Measurements from ENCODE around the gene ZFP1. TPM values are rescaled to one million over a fixed set of nuclear protein-coding genes. Genes with fewer than 3 reads are reported as not detected.

ZFP1 gene
- total and polyA plus RNA-seq, 2 of the 4 experiments (the other 2 are of a cell fraction), result 3.8 to 16.0 TPM

- Histone ChIP-seq H2BK20ac (ENCODE audit: low read depth, low read length) (no peak overlapping the region), H3K9ac (ENCODE audit: low read depth, low read length) (no peak overlapping the region), H3K14ac (replicated peaks; ENCODE audit: low read depth, low read length) (no peak overlapping the region), H3K4me1 (ENCODE audit: control insufficient read depth, insufficient read depth, low read length) (no peaks in the 10 kb centered on the region), H4K91ac (ENCODE audit: insufficient read depth, low read depth, low read length) (no peak overlapping the region), H3K23ac (ENCODE audit: low read depth, low read length) (no peak overlapping the region), H3K36me3 (ENCODE audit: control insufficient read depth, insufficient read depth, low read length) (no peaks in the 10 kb centered on the region), H2AK9ac (replicated peaks; ENCODE audit: low read depth, low read length, poor library complexity) (no peak overlapping the region), H2BK15ac (ENCODE audit: low read depth, low read length) (no peak overlapping the region), H3K4ac (ENCODE audit: low read depth, low read length) (no peak overlapping the region), H3K9me3 (ENCODE audit: control insufficient read depth, insufficient read depth, low read length) (peaks cover 4% of the 10 kb centered on the region), H3K4me3 (ENCODE audit: insufficient read depth, low read depth, low read length) (no peak overlapping the region), H3K79me1 (ENCODE audit: low read depth in 1 of 2, low read length in 2 of 2) (no peaks in the 10 kb centered on the region), H3K18ac (ENCODE audit: low read depth, low read length) (no peak overlapping the region), H2BK5ac (ENCODE audit: low read depth, low read length, poor library complexity, severe bottlenecking) (no peak overlapping the region), H3K4me2 (ENCODE audit: low read depth, low read length) (no peak overlapping the region), H3K27me3 (ENCODE audit: control insufficient read depth, insufficient read depth, low read length) (no peaks in the 10 kb centered on the region), H3K9me1 (ENCODE audit: insufficient read depth, low read length) (no peaks in the 10 kb centered on the region; the same call in 1 of the 2 replicates), H3K56ac (ENCODE audit: extremely low read depth, insufficient read depth, low read length) (no peak overlapping the region), H4K5ac (ENCODE audit: low read depth, low read length) (no peak overlapping the region), H4K8ac (ENCODE audit: low read depth in 2 of 2, low read length in 2 of 2) (no peak overlapping the region), H4K20me1 (ENCODE audit: insufficient read depth, low read length) (no peaks in the 10 kb centered on the region), H2AK5ac (ENCODE audit: low read depth, low read length) (no peak overlapping the region), H3K27ac (ENCODE audit: insufficient read depth, low read length) (no peak overlapping the region), H2AFZ (replicated peaks; ENCODE audit: low read length, poor library complexity) (no peak overlapping the region), H2BK120ac (ENCODE audit: low read depth, low read length) (no peak overlapping the region)
- in situ Hi-C loops (cut with MboI; ENCODE audit: low sequenced_read_pairs), result no loop called here
- dilution Hi-C loops (cut with HindIII; ENCODE audit: low sequenced_read_pairs, unreplicated experiment), result no loop called here
- intact Hi-C loops (cut with micrococcal nuclease), result no loop called here
- WGBS, 2 experiments (ENCODE audit: extremely low coverage in 2 of 2, insufficient read length in 1 of 2), result 14% methylated on average over 1 of the region's 6 CpGs; no CpG with 5 or more reads in 1 of the 2 experiments
- no peak for ATAC-seq (ENCODE audit: low read depth)
- ChIA-PET CTCF (interaction anchor here (0.6 to 1.4 kb wide), 2 partner anchors 8 to 100 kb away, joined by 4 to 8 read pairs; no protein-coding TSS in a partner anchor), POLR2A (ENCODE audit: unreplicated experiment) (no interaction called here)
- DNase-seq, result no peak
- BruUV-seq (replicated peaks), result no TSS peak
- TF ChIP-seq MXI1 (IDR thresholded peaks at IDR 0.05; ENCODE audit: borderline replicate concordance, low read depth, low read length) (no peak), RCOR1 (IDR thresholded peaks at IDR 0.05; ENCODE audit: insufficient replicate concordance, low read length) (no peak), SMC3 (IDR thresholded peaks at IDR 0.05; ENCODE audit: low read depth, low read length) (no peak), NFE2L2 (IDR thresholded peaks at IDR 0.05; ENCODE audit: low read depth, low read length) (no peak), CTCF (conservative IDR thresholded peaks at IDR 0.05; ENCODE audit: low read depth, low read length) (no peak), RFX5 (IDR thresholded peaks at IDR 0.05; ENCODE audit: low read depth, low read length) (no peak), POLR2A (IDR thresholded peaks at IDR 0.05; ENCODE audit: low read depth, low read length) (no peak)
Measured at GRCh38 chr16:75118943-75119539, 29.3 kb upstream of the ZFP1 start.

Data from IMR-90 (cell line).